DMS53 treated with DMSO at 0.1 percent for 48 hours (cell line): ENCODE results near the gene ERCC1.

Experiments
- DNase-seq: peaks from one replicate; lab custom pipeline; 2025; ENCODE audit not compliant: unreplicated experiment; lab: John Stamatoyannopoulos, UW

Gene ERCC1

DNA sequence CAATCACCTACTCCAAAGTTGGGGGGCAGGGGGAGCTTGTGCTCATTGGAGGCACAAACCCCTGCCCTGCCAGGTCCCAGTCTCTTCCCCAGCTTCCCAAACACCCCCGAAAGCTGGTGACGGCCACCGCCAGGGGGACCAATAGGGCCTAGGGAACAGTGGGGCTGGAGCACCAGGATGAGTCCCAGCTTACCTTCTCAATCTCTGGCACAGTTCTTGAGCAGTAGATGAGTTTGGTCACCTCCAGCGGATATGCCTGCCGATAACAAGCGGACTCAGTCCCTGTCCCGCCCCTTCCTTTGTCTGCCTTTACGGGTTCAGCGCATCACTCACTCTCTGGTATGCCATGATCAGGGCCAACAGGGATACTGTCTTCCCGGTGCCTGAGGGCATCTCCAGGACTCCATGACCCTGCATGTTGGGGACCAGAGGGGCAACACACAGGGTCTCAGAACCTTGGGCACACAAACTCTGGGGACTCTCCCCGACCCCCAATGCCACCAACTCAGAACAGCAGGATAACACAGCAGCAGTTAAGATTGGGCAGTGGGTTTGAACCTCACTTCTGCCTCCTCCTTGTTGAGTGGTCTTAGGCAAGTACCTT lies 54.9 kb downstream of the ERCC1 start:
- no peak for DNase-seq

DNA sequence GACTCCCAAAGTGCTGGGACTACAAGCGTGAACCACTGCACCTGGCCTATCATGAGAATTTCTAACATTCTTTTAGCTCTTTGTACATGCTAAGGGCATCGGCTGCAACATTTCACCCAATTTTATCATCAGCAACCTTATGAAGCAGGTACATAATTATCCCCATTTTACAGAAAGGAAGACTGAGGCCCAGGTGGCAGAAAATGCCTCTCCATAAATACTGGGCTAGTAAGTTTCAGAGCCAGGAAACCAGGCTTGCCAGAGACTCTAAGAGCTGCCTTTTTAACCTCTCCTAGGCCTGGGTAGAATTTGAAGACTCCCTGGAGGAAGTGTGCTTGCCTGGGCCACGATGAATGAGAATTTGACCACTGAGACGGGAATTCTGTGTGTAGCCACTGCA lies 55.6 kb downstream of the ERCC1 start:
- no peak for DNase-seq

DNA sequence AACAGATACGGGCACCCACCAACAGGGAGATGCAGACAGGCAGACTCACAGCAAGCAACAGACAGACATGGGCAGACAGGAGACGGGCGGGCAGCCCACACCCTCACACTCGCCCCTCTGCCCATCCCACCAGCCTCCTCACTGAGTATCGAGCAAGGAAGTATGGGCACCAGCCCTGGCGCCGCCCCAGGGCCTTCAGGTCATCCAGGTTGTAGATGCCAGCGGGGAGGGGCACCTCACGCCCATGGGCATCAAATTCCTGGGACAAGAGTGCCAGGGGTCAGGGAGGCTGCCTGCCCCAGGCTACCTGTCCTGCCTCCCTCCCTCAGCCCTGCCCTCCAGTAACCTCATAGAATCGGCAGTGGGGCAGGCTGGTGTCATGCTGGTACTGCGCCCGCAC lies 59.0 kb downstream of the ERCC1 start:
- no peak for DNase-seq

DNA sequence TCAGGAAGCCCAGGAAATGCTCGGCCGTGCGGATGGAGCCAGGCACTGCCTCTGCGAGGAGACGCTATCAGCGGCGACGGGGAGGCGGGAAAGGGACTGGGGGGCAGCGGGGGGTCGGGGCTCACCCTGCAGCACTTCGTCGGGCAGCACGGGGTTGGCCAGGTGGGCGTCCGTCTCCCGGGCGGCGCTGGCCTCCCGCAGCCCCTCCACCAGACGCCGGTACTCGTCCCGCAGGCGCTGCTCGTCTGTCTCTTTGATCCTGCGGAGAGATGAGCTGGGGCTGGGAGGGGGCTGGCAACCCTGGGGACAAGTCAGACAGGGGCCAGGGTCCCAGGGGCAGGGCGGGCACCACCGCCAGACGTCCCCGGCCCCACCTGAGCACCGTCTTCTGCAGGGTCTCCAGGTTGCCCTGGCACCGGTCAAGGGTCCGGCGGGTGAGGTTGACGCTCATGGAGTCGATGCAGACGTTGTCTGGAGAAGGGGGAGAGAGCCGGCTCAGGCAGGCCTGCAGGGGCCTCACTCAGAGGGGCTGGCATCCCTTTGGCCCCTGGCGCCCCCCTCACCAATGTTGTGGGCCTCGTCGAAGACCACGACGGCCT lies 59.8 kb downstream of the ERCC1 start:
- DNase-seq: no peak

DNA sequence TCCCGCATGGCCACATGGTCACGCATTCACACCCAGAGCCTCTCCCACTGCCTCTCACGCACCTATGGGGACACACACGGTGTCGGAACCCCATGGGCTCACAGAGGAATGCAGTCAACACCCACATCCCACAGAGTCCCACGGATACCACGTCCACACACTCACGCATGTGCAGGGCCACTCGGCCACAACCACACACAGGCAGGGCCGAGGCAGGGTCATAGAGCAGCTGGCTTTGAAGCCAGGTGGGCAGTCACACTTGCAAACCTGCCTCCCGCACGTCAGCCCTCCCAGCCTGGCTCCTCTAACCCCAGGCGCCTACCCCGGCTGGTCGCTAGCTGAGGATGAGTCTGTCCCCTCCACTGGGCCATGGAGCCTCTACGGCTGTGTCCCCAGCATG lies 61.4 kb downstream of the ERCC1 start:
- DNase-seq: no peak

DNA sequence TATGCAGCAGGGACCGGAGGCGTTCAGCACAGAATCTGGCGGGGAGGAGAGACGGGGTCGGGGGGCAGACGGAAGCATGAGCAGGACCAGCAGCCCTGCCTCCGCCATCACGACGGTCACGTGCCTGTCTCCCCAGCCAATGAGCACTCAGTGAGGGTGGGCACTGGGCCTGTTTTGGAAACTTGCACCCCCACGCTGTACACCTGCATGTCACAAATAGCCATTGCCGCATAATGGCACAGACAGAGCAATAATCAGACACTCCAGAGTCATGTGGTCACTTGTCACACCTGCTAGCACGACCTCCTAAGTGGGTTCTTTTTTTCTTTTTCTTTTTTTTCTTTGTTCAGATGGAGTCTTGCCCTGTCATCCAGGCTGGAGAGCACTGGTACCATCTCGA lies 62.1 kb downstream of the ERCC1 start:
- DNase-seq: no peak

DNA sequence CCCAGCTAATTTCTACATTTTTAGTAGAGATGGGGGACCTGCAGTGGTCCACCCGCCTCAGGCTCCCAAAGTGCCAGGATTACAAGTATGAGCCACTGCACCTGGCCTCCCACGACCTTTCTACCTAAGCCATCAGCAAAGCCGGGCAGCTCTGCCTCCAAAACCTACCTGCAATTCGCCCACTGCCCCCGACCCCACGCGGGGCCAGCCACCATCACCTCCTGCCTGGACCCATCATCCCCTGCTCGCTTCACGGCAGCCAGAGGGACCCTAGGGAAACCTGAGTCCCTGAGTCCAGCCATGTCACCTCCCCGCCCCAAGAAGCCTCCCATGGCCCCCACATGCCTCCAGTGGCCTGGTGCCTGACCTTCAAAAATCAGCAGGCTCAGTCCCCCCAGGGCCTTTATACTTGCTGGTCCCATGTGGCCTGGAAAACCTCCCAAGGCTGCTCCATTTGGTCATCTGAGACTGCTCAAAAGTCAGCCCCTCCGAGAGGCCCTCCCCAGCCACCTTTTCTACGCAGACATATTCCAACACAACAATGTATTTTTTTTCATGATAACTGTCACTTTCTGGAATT lies 65.4 kb downstream of the ERCC1 start:
- no peak for DNase-seq

DNA sequence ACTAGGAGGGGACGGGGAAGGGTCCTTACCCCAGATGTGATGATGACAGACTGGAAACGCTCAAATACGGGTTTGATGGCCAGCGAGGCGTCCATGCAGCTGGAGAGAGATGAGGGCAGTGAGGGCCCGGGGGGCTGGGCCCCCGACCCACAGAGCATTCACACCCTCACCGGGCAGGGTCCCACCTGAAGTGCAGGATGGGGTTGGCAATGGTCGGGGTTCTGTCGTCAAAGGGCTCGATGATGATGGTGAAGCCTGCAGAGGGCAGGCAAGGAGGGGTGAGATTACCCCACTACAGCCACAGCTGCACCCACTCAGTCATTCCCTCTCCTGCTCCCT lies 66.3 kb downstream of the ERCC1 start:
- no peak for DNase-seq
